ENCODE results near the gene ENAH.

ENAH gene

DNA sequence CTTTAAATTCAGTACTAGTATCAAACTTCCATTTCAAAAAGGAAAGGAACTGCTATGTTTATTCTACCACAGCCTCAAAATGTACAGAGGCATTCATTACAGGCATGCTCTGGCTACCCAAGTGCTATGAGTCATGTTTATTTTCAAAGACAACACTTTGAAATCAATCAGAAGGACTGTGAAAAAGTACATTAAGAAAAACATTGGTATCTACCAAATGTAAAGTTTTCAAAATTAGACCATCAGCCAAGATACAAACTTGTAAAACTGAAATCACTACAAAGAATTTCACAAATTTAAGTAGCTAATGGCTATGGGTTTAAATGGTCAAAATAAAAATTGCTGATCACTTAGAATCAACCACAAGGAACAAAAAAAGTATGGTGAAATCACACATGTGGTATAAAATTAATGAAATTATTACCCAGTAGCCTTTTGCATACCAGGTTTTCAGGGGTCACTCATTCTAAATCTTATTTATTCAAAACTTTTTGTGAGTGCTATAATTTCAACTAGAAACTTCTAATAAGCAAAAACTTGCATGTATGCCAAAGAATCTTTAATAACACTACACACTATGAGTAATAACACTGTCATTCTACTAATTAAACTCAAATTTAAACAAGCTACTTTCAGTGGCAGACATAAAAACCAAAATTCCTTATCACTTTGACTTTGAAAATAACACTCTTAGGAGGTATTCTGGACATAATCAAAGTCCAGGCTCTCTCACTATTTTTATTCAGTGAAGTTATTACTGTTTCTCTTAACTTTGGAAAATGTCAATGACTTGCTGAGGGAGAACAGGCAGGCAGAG lies 49.2 kb downstream of the ENAH start:
- DNase-seq (ENCODE audit: low spot score): no peak

DNA sequence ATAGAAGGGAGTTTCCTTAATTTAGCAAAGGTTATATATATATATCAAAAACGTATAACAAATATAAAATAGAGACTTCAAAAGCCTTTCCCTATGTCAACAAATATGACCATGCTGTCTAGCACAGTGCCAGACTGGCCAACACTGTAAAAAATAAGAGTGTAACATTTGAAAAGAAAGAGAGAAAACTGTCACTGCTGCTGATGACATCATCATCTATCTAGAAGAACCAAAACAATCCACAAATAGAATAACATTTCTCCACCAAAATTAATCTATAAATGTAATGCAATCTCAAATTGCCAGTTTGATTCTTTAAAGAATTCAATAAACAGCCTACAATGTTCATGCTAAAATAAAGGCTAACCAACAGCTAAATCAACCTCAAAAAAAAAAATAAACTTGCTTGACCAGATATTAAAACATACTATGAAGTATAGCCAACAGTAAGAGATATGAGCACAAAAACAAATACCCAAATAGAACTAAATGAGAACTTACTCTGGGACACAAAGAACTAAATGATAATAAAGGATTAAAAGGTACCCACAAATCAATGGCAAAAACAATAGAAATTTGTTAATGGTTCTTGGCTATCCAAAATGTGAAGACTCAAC lies 50.2 kb downstream of the ENAH start:
- DNase-seq (ENCODE audit: low spot score): no peak

DNA sequence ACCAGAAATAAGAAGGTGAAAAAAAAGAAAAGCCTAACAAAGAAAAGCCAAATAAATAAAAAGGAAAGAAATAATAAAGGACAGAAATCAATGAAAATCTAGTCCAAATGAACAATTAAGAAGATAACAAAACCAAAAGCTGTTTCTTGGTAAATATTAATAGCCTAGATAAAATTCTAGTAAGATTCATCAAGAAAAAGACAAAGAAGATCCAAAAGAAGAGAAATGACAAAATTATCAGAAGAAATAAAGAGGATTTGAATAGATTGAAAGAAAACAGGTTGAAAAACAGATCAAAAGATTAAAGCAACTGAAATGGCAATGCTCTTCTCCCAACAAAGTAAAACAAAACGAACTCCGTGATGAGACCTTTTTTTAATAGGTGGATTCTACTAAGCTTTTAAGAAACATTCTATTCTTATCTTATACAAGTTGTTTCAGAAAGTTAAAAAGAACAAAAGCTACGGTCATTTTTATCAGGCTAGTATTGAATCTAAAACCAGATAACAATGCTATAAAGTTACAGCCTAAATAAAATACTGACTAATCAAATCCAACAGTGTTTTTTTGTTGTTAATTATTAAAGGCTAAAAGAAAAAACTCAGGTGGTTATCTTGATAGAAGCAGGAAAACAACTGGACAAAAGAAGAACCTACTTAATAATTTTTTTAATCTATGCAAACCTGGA lies 50.9 kb downstream of the ENAH start:
- DNase-seq (ENCODE audit: low spot score): no peak

DNA sequence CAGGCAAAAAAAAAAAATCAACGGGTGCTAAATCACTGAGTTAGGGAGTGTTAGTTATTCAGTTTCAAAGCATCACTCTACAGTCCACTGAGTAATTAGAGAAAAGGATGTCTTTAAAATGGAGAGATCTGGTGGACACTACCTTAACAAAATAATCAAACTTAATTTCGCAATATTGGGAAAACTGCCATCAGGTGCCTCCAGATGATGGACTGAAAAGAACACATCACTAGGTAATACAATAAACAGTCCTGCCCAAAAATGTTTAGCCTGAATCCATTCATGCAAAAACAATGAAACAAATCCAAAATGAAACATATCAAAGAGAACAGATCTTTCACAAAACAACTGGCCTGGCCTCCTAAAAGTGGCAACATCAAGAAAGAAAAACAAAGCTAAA lies 54.1 kb downstream of the ENAH start:
- no peak for DNase-seq (ENCODE audit: low spot score)

DNA sequence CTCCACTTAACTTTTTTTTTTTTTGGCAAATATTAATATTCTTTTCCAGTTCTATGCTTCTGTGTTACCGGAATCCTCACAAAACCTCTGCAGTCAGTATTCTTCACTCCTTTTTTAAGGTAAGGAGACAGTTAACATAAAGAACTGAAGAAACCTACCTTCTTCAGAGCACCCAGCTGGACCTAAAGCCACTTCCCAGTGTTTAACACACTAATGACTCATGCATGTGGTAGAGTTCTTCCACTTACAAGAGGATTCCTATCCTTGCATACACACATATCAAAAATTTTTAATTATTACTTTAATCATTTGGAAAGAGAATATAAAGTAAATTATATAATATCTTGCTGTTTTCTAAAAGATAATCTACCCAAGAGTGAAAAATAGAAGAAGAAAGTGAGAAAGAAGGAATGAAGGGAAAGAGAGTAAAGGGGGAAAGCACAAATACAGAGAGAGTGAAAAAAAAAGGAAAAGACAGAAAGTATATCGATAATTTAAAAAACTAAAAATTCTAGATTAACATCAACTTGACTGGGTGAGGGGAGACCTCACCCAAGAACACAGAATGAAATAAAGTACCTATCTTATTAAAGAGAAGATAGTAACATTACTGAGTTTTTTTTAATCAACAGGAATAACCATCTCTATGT lies 54.9 kb downstream of the ENAH start:
- no peak for DNase-seq (ENCODE audit: low spot score)

DNA sequence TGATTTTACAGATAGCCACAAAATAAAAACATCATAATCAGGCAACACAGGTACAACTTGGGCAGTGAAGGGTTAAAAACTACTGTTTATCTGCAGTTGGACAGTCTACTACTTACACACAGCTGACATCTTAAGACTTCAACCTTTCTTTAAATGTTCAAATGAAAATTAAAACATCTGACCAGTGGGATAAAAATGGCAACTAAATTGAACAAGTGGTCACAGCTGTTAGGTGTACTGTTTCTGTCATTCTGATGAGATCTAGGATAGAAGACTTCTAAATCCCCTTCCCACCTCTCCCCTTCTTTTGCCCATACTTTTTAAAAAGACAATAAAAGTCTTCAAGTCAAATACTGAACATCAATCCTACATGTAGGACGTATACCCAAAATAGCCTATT lies 56.2 kb downstream of the ENAH start:
- DNase-seq (ENCODE audit: low spot score): no peak

DNA sequence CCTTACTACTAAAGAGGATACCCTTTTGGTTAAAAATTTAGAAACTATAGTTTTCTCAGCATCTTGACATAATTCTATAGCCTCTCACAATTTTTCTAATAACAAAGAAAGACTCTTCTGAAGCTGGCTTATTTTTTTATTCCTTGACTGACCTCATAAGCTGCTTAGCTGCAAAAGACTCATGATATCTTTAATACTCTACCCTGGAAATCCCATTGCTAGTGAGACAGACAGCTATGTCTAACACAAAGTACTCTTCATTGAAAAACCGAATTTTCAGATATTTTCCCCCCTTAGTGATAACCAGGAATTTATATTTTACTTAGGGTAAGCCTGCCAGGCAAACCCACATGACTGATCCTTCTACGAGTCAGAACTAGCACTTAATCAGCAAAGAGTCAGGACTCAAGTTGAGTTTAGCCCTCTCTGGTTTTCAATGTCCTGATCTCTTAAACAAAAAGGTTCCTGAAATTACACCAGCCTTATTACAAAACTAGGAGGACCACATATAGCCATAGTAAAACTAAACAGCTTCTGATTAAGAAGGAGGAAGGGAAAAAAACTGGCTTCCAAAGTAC lies 56.9 kb downstream of the ENAH start:
- DNase-seq (ENCODE audit: low spot score): no peak

DNA sequence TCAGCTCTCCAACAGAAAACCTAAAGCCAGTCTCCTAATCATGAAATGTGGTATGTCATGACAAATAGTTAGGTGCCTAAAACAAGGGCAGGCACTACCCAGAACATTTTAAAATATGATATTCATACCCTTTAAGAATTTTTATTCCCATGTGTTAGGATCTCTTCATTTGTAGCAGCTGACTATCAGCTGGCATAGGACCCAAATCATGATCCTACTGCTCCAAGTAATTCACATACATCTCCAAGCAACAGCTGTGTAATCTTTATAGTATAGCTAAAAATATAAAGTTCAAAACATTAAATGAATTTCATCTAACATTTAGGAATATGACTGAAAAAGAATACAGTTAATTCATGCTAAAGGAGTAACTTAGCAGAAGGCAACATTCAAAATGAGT lies 57.5 kb downstream of the ENAH start:
- no peak for DNase-seq (ENCODE audit: low spot score)

DNA sequence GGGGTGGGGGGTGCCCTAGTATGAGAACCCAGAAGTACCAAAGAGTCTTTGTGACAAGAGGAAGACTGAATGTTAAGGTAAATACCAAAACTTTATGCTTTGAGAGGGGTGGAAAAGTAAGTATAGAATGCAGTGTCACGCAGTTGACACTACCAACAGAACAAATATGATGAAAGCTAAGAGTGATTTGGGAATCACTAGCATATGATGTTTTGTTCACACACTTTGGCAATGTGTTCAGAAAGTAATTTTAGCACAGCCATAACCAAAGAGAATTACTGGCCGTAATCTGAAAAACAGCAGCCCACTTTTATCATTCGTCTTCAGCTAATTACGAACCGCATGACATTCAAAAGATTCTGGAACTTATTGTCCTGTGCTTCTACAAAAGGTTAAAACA lies 59.5 kb downstream of the ENAH start:
- DNase-seq (ENCODE audit: low spot score): no peak

DNA sequence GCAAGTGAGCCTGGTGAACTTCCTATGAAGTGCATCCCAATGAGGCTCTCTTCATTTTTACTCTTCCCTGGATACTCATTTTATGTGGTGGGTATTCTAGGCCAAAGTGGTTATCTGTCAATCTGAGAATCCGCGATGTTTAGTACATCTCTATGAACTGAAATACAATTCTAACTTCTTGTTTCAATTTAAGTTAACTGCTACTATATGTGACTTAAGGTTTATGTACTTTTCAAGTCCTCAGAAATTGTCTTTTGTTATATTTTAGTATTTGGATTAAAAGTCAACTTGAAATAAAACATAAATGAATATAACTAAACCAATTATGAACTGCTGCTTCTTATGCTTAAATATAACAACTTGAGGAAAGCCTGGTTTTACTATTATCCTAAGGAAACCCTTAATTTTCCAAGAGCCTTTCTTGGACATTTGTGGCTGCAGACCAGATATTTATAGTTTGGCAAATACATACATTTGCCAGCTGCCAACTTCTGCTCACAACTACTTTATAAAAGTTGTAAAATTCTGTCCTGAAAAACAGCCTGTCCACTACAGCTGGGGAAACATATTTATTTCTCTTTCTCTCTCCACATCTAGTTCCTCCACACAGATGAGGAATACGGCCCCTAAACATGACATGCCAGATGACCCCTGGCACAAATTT lies 60.4 kb downstream of the ENAH start:
- no peak for DNase-seq (ENCODE audit: low spot score)

DNA sequence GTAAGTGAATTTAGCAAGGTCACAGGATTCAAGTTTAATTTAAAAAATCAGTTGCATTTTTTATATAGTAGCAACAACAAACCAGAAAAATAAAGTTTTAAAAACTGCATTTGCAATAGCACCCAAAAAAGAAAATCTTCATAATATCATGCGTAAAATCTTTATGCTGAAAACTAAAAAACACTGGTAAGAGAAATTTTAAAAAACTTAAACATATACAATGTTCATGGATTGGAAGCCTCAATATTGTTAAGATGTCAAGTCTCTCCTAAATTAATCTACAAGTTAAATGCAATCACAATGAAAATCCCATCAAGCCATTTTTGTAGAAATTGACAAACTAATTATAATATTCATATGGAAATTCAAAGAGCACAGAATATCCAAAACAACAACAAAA lies 65.6 kb downstream of the ENAH start:
- DNase-seq (ENCODE audit: low spot score): no peak

DNA sequence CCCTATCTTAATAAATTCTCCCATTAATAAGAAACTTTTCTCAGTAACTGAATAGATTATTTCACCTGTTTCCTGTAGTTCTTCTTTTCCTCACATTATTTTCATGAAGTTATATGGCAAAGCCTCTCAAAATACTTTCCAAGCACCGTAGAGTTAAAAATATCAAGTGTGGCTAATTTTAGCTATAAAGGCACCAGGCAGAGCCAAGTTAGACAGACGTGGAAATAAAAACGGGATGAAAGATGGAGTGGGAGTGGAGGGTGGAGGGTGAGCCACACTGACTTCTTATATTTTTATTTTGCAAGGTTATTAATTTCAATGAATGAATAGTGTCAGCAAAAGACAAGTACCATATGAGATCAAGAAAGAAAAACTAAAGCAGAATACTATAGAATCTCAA lies 71.7 kb downstream of the ENAH start:
- DNase-seq (ENCODE audit: low spot score): no peak

DNA sequence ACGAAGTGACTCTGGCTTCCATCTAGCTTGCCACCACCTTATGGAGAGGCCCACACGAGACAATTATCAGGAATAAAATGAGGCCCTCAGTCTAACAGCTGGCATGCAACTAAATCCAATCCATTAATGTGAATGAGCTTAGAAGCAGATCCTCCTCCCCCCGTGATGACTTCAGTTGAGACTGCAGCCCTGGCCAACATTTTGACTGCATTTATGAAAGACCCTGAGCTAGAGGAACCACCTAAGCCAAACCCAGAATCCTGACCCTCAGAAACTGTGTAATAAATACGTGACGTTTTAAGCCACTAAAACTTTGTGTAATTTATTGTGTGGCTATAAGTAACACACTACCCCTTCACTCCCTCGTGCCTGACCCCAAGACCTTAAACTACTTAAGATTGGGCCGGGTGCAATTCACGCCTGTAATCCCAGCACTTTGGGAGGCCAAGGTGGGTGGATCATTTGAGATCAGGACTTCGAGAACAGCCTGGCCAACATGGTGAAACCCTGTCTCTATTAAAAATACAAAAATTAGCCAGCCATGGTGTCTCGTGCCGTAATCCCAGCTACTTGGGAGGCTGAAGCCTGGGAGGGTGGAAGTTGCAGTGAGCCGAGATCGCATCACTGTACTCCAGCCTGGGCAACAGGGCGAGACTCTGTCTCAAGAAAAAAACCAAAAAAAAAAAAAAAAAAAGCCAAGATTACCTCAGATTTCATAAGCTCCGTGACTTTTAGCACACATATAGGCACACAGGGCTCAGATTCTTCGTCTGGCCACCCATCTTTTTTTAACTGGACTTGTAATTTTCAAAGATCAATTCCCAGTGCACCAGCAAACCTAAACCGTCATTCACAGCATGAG lies 72.5 kb downstream of the ENAH start:
- DNase-seq (ENCODE audit: low spot score): no peak

DNA sequence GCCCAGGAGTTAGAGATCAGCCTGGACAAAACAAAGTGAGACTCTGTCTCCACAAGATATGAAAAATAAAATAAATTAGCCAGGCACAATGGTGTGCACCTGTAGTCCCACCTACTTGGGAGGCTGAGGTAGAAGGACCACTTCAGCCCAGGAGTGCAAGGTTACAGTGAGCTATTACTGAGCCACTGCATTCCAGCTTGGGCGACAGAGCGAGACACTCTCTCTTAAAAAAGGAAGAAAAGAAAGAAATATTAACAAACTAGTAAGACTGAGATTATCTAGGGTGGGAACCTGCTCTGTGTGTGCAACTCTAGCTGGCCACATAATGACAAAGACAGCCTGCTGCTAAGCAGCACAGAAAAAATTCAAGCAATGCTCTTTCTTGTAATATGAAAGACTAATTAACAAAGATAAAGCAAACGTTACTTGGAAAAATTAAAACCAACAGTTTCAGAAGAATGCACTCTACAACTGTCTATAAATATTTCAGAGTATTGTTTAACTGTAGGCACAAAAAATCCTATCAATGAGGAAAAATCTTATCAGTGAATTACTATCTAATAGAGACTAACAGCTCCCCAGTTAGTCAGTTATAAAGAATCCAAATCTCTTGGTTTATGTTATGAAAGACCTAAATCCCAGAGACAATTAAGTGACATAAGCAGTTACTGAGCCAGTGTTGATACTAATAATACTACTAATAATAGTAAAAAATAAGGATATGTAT lies 74.5 kb downstream of the ENAH start:
- no peak for DNase-seq (ENCODE audit: low spot score)

DNA sequence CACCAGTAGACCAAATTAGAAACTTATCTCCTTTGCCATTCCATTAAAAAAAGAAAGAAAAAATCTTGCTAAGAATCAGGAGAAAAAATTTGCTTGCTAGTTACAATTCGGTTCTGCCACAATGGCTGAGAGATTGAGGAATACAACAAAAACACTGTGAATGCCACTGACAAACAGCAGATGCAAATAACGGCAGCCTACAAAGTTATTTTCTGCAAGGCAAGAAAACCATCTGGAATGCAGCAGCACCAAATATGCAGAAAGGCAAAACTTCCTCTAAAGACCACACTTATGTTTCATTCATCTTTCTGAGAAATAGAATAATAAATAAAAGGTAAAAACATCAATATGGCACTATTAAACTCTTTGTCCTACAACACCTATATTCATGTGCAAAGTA lies 75.7 kb downstream of the ENAH start:
- DNase-seq (ENCODE audit: low spot score): no peak

DNA sequence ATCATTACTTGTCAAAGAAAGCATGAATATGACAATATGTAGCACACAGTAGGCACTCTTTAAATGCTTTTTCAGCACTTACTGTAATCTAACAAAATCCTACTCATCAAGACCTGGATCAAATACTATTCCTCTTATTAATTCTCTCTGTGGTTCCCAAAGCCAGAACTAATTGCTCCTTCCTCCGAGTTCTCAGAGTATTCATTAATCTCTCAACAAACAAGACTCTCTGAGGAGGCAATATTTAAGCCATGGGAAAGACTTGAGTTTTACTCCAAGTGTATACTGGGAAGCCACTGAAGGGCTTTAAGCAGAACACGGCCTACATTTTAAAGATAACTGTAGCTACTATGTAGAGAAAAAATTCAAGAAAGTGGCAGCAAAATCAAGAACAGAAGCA lies 79.7 kb downstream of the ENAH start:
- DNase-seq (ENCODE audit: low spot score): no peak

DNA sequence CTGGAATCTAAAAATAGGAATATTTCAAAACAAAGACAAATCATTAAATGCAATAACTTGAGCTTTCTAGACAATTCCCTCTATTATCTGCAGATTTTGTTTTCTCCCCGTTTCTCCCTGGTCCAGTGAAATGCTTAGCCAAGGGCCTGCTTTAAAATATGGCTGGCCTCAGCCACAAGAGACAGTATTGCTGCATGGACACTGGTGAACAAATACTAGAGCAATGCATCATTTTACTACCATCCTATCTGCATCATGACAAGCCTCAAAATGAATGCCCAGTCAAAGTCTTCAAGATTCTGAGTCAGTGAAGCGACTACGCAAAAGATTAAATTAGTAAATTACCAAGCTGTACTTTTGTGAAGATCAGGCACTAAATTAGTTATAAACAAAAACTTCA lies 80.5 kb downstream of the ENAH start:
- DNase-seq (ENCODE audit: low spot score): no peak

DNA sequence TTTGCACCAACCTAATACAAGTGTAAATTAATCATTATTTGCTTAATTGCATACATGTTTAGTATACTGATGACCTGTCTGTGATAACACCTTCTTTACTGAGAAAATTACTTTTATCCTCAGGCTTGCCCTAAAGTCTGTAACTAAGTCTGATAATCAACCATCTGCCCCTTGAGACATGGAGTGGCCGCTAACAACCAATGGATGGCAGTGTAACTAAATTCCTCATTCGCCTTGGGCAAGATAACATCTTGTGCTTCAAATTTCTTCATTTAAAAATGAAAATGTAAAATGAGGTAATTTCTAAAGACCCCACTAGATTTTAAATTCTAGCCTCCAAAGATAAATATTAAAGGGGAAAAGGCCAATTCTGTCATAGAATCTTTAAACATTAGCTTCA lies 85.1 kb downstream of the ENAH start:
- no peak for DNase-seq (ENCODE audit: low spot score)

DNA sequence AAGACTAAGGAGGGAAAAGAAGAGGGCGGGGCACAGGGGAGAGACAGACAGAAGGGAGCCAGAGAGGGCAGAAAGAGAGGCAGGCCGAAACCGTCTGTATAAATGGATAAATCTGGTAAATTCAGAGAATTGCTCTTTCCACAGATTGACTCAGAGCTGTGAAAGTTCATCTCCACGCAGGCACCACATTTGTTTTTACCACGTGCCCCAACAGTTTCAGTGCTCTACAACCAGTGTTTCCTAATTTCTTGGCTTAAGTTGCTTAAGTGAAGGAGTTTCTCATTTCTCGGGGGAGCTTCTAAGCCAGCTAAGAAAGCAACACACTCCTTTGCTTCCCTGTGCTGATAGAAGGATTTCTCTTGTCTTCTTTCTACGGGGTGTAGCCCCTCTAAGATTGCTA lies 87.1 kb downstream of the ENAH start:
- DNase-seq (ENCODE audit: low spot score): no peak

DNA sequence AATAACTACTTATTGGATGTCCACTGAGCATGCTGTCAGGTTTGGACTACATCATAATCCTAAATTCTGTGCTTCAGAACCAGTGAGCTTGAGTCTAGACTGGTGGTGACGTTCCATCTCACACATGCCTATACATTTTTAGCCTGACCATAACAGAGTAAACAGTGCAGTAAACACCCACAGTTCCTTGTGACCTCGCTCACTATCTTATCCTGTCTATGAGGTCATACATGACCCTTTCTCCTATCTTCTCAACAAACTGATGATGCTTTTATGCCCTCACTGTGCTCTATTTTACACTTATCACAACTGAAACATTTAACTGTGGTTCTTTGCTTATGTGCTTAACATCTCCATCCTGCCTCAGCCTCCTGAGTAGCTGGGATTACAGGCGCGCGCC lies 91.2 kb downstream of the ENAH start:
- DNase-seq (ENCODE audit: low spot score): no peak

All from globus pallidus (tissue), 1 donor.